ENCODE measurements around the gene NKX2-1. TPM values are rescaled to one million over a fixed set of nuclear protein-coding genes. Genes with fewer than 3 reads are reported as not detected.

The NKX2-1 gene
- total and polyA plus RNA-seq, 2 experiments from 2014 or later = not detected

GRCh38 chr14:36518586-36519430 lies 1.2 kb downstream of the NKX2-1 start:
- in situ Hi-C loops (cut with MboI) = no loop called here
- Histone ChIP-seq H3K27me3 (replicated peaks; ENCODE audit: insufficient read depth) (peaks cover 88% of the 10 kb centered on the region), H3K9me3 (ENCODE audit: low read depth) (no peaks in the 10 kb centered on the region), H3K4me1 (ENCODE audit: insufficient read depth) (no peaks in the 10 kb centered on the region), H3K79me2 (ENCODE audit: insufficient read depth) (no peaks in the 10 kb centered on the region), H3K4me2 (ENCODE audit: unreplicated experiment) (no peak overlapping the region), H4K20me1 (ENCODE audit: insufficient read depth) (no peaks in the 10 kb centered on the region), H3K9ac (no peak overlapping the region), H3F3A (ENCODE audit: insufficient read depth) (no peaks in the 10 kb centered on the region), H2AFZ (peak overlapping the region; percentile 62; the same call in 1 of the 2 replicates), H3K36me3 (ENCODE audit: low read depth) (no peaks in the 10 kb centered on the region), H3K4me3 (no peak overlapping the region; the same call in 1 of the 2 replicates), H3K9me2 (ENCODE audit: insufficient read depth) (no peaks in the 10 kb centered on the region), H3K27ac (no peak overlapping the region)
- 3% methylated on average over 70 to 79 of the region's 79 CpGs for WGBS, 2 experiments (ENCODE audit: low coverage in 1 of 2, low lambda C conversion rate in 2 of 2, missing lambda C conversion rate in 2 of 2)
- TF ChIP-seq EZH2phosphoT487 (IDR thresholded peaks at IDR 0.05; ENCODE audit: insufficient read depth, low read depth) (no peak), EZH2 (IDR thresholded peaks at IDR 0.05; ENCODE audit: insufficient read depth, poor library complexity, severe bottlenecking) (no peak)
- DNase-seq = no peak

DNA sequence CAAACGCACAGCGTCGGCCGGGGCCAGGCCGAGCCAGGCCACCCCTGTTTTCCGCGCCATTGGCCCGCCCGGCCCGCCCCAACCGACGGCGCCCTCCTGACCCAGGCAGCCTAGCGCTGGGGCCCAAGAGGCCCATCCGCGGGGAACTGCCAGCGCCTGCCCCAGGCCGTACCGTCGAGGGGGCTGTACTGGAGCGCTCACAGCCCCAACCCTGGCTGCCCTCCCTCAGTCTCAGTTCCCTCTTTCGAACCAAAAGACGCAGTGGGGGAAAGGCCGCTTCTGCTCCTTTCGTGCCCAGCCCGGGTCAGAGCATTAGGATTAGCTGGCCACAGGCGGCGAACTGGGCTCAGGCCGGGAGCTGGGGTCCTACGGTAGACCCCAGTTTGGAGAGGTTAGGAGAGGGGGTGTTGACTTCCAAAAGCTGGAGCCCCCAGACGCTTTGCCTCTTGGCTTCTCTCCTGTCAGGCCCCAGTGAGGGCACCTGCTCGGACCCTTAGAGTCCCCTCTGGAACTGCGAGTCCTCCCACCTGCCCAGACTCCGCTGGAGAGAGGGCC lies 1.9 kb downstream of the NKX2-1 start:
- in situ Hi-C loops (cut with MboI) = no loop called here
- TF ChIP-seq EZH2 (IDR thresholded peaks at IDR 0.05; ENCODE audit: insufficient read depth, poor library complexity, severe bottlenecking) (no peak), EZH2phosphoT487 (IDR thresholded peaks at IDR 0.05; ENCODE audit: insufficient read depth, low read depth) (no peak)

GRCh38 chr14:36517242-36518030 lies 2.6 kb downstream of the NKX2-1 start:
- no peak overlapping the region for H3K4me3 ChIP-seq
- H3K79me2 ChIP-seq (ENCODE audit: insufficient read depth) = no peaks in the 10 kb centered on the region
- 2 to 3% methylated on average over 49 to 69 of the region's 87 CpGs for WGBS, 2 experiments (ENCODE audit: low coverage in 1 of 2, low lambda C conversion rate in 2 of 2, missing lambda C conversion rate in 2 of 2)
- in situ Hi-C loops (cut with MboI) = no loop called here
- no peak overlapping the region for H2AFZ ChIP-seq
- no peaks in the 10 kb centered on the region for H3F3A ChIP-seq (ENCODE audit: insufficient read depth)
- H3K4me2 ChIP-seq (ENCODE audit: unreplicated experiment) = no peak overlapping the region
- no peak overlapping the region for H3K27ac ChIP-seq
- no peak for DNase-seq
- H3K36me3 ChIP-seq (ENCODE audit: low read depth) = no peaks in the 10 kb centered on the region
- no peaks in the 10 kb centered on the region for H4K20me1 ChIP-seq (ENCODE audit: insufficient read depth)
- no peaks in the 10 kb centered on the region for H3K9me3 ChIP-seq (ENCODE audit: low read depth)
- peaks cover 88% of the 10 kb centered on the region for H3K27me3 ChIP-seq (replicated peaks; ENCODE audit: insufficient read depth)
- H3K9ac ChIP-seq = no peak overlapping the region
- TF ChIP-seq EZH2phosphoT487 (IDR thresholded peaks at IDR 0.05; ENCODE audit: insufficient read depth, low read depth) (no peak), EZH2 (IDR thresholded peaks at IDR 0.05; ENCODE audit: insufficient read depth, poor library complexity, severe bottlenecking) (no peak)
- H3K4me1 ChIP-seq (ENCODE audit: insufficient read depth) = no peaks in the 10 kb centered on the region
- no peaks in the 10 kb centered on the region for H3K9me2 ChIP-seq (ENCODE audit: insufficient read depth)

More for the DNA sequence above, 1.9 kb downstream of the NKX2-1 start:
- Histone ChIP-seq H3K4me3 (no peak overlapping the region), H3K27me3 (replicated peaks; ENCODE audit: insufficient read depth) (peaks cover 88% of the 10 kb centered on the region), H3K4me1 (ENCODE audit: insufficient read depth) (no peaks in the 10 kb centered on the region), H3K27ac (no peak overlapping the region), H4K20me1 (ENCODE audit: insufficient read depth) (no peaks in the 10 kb centered on the region), H3K9ac (no peak overlapping the region), H3K79me2 (ENCODE audit: insufficient read depth) (no peaks in the 10 kb centered on the region), H3F3A (ENCODE audit: insufficient read depth) (no peaks in the 10 kb centered on the region), H2AFZ (no peak overlapping the region), H3K36me3 (ENCODE audit: low read depth) (no peaks in the 10 kb centered on the region), H3K9me2 (ENCODE audit: insufficient read depth) (no peaks in the 10 kb centered on the region), H3K4me2 (ENCODE audit: unreplicated experiment) (no peak overlapping the region), H3K9me3 (ENCODE audit: low read depth) (no peaks in the 10 kb centered on the region)
- WGBS, 2 experiments (ENCODE audit: low coverage in 1 of 2, low lambda C conversion rate in 2 of 2, missing lambda C conversion rate in 2 of 2) = 6 to 7% methylated on average over 23 to 34 of the region's 34 CpGs
- no peak for DNase-seq

- 8 to 9% methylated on average over 15 to 16 of the region's 16 CpGs for WGBS, 2 experiments (ENCODE audit: low coverage in 1 of 2, low lambda C conversion rate in 2 of 2, missing lambda C conversion rate in 2 of 2)
- H3K36me3 ChIP-seq (ENCODE audit: low read depth) = no peaks in the 10 kb centered on the region
- no peak overlapping the region for H3K9ac ChIP-seq
- H3K4me1 ChIP-seq (ENCODE audit: insufficient read depth) = no peaks in the 10 kb centered on the region
- H3K79me2 ChIP-seq (ENCODE audit: insufficient read depth) = no peaks in the 10 kb centered on the region
- no peak overlapping the region for H3K27ac ChIP-seq
- no peak overlapping the region for H3K4me3 ChIP-seq
- TF ChIP-seq EZH2phosphoT487 (IDR thresholded peaks at IDR 0.05; ENCODE audit: insufficient read depth, low read depth) = no peak
- no peak for TF ChIP-seq EZH2 (IDR thresholded peaks at IDR 0.05; ENCODE audit: insufficient read depth, poor library complexity, severe bottlenecking)
- no peak overlapping the region for H2AFZ ChIP-seq
- DNase-seq = no peak
- no peaks in the 10 kb centered on the region for H3K9me2 ChIP-seq (ENCODE audit: insufficient read depth)
- H3K9me3 ChIP-seq (ENCODE audit: low read depth) = no peaks in the 10 kb centered on the region
- no peaks in the 10 kb centered on the region for H3F3A ChIP-seq (ENCODE audit: insufficient read depth)
- no peaks in the 10 kb centered on the region for H4K20me1 ChIP-seq (ENCODE audit: insufficient read depth)
- in situ Hi-C loops (cut with MboI) = no loop called here
- H3K4me2 ChIP-seq (ENCODE audit: unreplicated experiment) = no peak overlapping the region
- peaks cover 88% of the 10 kb centered on the region for H3K27me3 ChIP-seq (replicated peaks; ENCODE audit: insufficient read depth)
These were observed 3.3 kb downstream of the NKX2-1 start for GRCh38 chr14:36516719-36517241.
